Activated gamma-delta T cell (primary cell): Measurements from ENCODE around the gene PRDM15.

ENCODE experiments used
- DNase-seq: peaks from one replicate; lab custom pipeline; 2025; lab: John Stamatoyannopoulos, UW

Gene PRDM15

GRCh38 chr21:41885341-41886024, 6.3 kb upstream of the PRDM15 start:
- DNase-seq, result no peak

GRCh38 chr21:41884501-41885030, 5.4 kb upstream of the PRDM15 start:
- no peak for DNase-seq

GRCh38 chr21:41883582-41883981, 4.4 kb upstream of the PRDM15 start:
- DNase-seq, result no peak

DNA sequence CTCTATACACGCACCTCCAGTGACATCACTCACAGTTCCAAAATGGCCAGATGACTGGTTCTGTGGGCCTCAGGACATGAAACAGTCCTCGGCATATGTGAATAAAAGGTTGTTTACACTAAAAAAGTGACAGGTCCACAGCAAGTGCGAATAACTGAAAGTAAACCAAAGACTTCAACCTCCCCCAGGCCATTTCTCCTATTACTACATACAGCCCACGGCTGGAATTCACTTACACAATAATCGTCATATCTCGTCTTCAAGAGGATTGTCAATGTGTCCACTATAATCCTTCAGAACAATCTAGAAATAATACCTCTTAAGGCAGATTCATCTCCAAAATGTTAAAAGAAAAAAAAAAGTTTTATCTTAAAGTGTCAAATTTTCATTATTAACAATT, 1.9 kb upstream of the PRDM15 start:
- DNase-seq, result no peak

GRCh38 chr21:41880153-41880552, 1.0 kb upstream of the PRDM15 start:
- no peak for DNase-seq

- peak; percentile 73 for DNase-seq
Observed at GRCh38 chr21:41878831-41879189, 334 bp downstream of the PRDM15 start.

- DNase-seq, result no peak
Observed at GRCh38 chr21:41877901-41878830, 978 bp downstream of the PRDM15 start.

- DNase-seq, result no peak
Observed at GRCh38 chr21:41876928-41877652, 2.1 kb downstream of the PRDM15 start.

GRCh38 chr21:41876396-41876795, 2.7 kb downstream of the PRDM15 start:
- DNase-seq, result no peak

DNA sequence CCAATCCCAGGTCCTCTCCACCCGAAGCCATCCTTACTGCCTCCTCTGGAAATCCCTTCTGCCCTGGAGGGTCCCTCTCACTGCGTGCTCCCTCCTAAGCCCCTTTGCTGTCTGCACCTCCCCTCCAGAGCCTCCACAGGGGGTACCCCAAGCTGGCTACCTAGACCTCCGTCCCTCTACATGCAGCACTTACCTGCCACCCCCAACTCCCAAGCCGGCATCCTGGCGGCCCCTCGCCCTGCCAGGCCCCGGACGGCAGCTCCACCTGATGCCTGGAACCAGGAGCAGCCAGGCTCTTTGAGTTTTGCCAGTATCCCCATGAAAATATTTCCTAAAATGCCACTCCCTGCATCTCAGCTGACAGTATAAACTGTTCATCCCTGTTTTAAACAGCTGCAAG, 4.1 kb downstream of the PRDM15 start:
- no peak for DNase-seq

DNA sequence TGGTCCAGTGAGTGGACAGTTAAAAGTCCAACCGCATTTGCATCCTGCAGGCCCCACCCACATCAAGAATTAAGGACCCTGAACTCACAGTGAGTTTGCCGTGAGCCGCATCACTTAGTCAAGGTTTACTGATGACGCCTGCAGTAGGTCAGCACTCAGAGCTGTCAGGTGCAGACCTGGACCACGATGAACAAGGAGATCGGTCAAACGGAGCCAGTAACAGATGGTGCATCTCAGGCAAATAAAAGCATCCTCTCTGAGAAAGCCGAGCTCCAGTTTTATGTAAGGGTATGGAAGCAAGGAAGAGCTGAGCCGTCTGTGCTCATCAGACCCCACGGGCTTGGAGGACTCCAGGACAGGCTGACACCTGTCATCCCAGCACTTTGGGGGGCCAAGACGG, 4.5 kb downstream of the PRDM15 start:
- no peak for DNase-seq

DNA sequence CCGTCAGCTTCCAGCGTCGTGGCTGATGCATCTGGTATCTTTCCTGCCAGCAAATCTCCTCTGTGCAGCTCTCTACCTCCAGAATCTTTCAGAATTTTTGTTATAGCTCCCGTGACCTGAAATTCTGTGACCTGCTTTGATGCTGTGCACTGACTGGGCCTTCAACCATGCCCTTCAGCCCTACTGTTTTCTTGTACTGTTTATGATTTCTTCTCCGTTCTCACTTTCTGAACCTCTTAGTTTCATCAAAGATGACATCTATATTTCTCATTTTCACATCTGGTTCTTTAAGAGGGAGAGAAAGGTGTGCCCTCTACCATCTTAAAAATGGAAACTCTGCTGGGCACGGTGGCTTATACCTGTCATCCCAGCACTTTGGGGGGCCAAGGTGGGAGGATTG, 5.7 kb downstream of the PRDM15 start:
- no peak for DNase-seq

DNA sequence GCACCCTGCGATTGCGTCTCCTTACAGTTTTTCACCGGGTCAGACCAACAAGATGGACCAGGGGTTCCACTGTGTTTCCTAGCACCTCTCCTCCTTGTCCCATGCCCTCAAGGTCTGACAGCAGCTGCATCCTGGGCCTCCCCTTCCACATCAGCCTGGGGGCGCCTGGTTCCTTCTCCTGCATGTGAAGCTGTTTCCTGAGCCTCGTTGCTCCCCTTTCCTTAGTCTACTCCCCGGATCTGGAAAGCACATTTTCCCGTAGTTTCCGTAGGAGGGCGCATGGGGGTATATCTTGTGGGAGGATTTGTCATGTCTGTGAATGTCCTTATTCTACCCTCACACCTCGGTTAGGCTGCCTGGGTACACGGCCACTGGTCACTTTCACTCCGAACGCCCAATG, 6.1 kb downstream of the PRDM15 start:
- no peak for DNase-seq

DNA sequence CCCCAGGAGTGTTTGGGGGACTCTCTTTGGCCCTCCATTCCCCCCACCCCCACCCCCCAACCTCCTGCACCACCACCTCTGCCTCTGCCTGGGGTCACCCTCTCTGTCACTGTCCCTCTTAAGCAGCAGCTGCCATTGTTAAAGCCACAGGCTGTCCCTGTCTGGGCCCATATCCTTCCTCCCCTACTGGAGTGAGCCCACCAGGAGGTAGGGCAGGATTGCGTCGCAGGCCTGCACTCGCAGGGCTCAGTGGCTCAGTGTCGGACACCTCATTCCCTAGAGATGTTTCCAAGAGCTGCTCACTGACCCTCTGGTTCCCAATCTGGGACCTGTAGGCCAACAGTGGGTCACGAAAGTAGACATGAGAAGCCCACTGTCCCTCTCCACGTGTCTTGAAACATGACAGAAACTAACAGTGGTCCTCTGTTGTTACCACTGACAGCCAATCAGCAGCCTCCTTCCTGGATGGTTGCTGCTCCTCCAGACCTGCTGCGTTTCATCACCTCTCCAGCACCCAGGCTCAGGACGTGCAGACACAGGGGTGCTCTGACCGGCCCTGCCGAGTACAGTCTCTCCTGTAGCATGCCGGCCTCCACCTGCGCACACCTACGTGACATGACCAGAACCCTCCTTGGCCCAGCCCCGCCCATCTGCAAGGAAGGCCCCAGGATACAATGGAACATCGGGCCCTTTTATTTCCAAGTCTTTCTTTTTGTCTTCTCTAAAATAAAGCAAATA, 7.7 kb downstream of the PRDM15 start:
- no peak for DNase-seq

GRCh38 chr21:41869771-41870170, 9.4 kb downstream of the PRDM15 start:
- no peak for DNase-seq

GRCh38 chr21:41868062-41868710, 11.0 kb downstream of the PRDM15 start:
- DNase-seq, result no peak

- DNase-seq, result no peak
Observed at GRCh38 chr21:41867313-41867712, 11.8 kb downstream of the PRDM15 start.

DNA sequence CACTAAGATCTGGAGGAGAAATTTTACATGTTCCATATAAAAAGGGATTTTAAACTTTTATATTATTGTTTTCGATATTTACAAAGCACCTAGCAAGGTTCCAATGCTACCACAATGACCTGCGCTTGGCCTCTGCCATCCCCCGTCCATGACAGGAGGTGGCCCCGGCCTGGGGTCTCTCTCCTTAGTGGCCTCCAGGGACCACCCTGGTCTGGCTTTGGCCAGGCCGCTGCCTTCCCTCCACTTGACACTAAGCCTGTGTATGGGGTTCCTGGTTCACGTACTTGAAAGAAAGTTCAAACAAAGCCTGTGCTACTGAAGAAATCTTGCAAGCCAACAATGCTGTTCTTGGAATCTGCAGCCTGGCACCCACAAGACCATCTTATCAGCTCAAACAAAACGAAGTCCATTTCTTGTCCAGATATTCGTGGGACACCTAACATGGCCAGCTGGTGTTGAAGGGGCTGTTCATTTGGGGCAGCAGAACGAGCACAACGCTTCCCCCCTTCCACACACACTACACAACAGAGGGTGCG, 12.8 kb downstream of the PRDM15 start:
- no peak for DNase-seq

DNA sequence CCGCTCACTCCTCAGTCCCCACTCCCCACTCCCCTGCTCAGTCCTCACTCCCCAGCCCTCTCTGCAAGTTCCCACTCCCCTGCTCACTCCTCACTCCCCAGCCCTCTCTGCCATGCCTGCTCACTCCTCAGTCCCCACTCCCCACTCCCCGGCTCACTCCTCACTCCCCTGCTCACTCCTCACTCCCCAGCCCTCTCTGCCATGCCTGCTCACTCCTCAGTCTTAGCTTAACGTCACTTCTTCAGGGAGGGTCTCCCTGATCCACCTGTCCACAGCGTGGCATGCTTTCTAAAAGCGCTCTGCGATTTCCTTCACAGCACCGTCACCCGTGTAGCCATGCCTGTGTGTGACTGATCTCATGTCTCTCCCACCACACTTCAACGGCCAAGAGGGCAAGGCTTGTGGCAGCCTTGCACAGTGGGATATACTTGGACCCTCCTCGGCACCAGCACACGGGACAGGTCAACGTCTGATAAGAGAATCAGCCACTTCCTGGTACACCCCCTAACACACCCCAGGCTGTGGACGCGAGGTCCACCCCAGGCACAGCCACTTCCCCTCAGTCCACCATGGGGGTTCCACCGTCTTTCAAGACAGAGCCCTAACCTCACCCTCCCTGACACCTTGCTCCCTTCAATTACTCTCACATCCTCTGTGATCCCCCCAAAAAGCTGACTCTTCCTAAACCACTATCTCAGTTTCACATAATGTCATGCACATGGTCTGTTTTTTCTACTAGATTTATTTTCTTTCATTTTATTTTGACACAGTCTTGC, 14.0 kb downstream of the PRDM15 start:
- no peak for DNase-seq
